GM18526 (cell line): ENCODE data around the gene CDH13.

ENCODE experiments used
- POLR2A ChIP-seq: IDR thresholded peaks from 3 replicates; pipeline ENCODE4 v1.6.1; 2011; ENCODE audit not compliant: insufficient read length; ENCODE audit errors: extremely low read depth

The CDH13 gene

GRCh38 chr16:83769397-83770008 is 1142.7 kb downstream of the CDH13 start:
- no peak for TF ChIP-seq POLR2A

GRCh38 chr16:83771306-83771942 is 1144.7 kb downstream of the CDH13 start:
- no peak for TF ChIP-seq POLR2A

- no peak for TF ChIP-seq POLR2A
Observed at GRCh38 chr16:83772806-83773205, 1146.0 kb downstream of the CDH13 start.

GRCh38 chr16:83774066-83774465 is 1147.3 kb downstream of the CDH13 start:
- TF ChIP-seq POLR2A = no peak

- TF ChIP-seq POLR2A = no peak
Observed at GRCh38 chr16:83776944-83777343, 1150.2 kb downstream of the CDH13 start.

- no peak for TF ChIP-seq POLR2A
Observed at GRCh38 chr16:83779886-83780285, 1153.1 kb downstream of the CDH13 start.

GRCh38 chr16:83785455-83785854 is 1158.7 kb downstream of the CDH13 start:
- TF ChIP-seq POLR2A = no peak

GRCh38 chr16:83789642-83790401 is 1163.1 kb downstream of the CDH13 start:
- no peak for TF ChIP-seq POLR2A

- no peak for TF ChIP-seq POLR2A
Observed at GRCh38 chr16:83791916-83792315, 1165.1 kb downstream of the CDH13 start.

GRCh38 chr16:83792391-83792790 is 1165.6 kb downstream of the CDH13 start:
- no peak for TF ChIP-seq POLR2A

GRCh38 chr16:83793179-83793578 is 1166.4 kb downstream of the CDH13 start:
- no peak for TF ChIP-seq POLR2A

GRCh38 chr16:83794860-83795554 is 1168.2 kb downstream of the CDH13 start:
- no peak for TF ChIP-seq POLR2A

GRCh38 chr16:83797013-83797412 is 1170.2 kb downstream of the CDH13 start:
- no peak for TF ChIP-seq POLR2A

- TF ChIP-seq POLR2A = no peak
Observed at GRCh38 chr16:83799336-83799735, 1172.6 kb downstream of the CDH13 start.

- no peak for TF ChIP-seq POLR2A
Observed at GRCh38 chr16:83802135-83802534, 1175.4 kb downstream of the CDH13 start.

GRCh38 chr16:83802554-83803205 is 1175.9 kb downstream of the CDH13 start:
- no peak for TF ChIP-seq POLR2A

- no peak for TF ChIP-seq POLR2A
Observed at GRCh38 chr16:83803811-83804210, 1177.0 kb downstream of the CDH13 start.
